GM18517 (cell line): ENCODE results near the gene FOS.

Experiments used
- ATAC-seq: cut with Tn5 transposase; IDR thresholded peaks from one replicate; pipeline ENCODE4 v1.9.1; 2021; ENCODE audit warnings: mild to moderate bottlenecking, moderate library complexity; ENCODE audit not compliant: unreplicated experiment

The FOS gene

DNA sequence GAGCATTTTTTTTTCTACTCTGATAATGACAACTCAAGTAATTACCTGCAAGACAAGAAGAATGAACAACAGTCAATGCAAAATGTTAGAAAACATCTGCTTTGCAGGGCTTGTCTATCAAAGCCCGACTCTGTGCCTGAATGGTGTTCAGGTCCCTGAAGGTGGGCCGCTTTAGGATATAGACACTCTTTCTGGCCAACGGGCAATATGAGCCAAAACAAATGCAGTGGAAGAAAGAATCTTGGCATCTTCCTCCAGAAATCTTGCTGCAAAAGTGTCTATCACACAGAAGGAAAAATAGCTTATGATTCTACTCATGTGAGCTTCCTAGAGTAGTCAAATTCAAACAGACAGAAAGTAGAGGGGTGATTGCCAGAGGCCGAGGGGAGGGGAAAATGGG, 32.7 kb downstream of the FOS start:
- no peak for ATAC-seq

DNA sequence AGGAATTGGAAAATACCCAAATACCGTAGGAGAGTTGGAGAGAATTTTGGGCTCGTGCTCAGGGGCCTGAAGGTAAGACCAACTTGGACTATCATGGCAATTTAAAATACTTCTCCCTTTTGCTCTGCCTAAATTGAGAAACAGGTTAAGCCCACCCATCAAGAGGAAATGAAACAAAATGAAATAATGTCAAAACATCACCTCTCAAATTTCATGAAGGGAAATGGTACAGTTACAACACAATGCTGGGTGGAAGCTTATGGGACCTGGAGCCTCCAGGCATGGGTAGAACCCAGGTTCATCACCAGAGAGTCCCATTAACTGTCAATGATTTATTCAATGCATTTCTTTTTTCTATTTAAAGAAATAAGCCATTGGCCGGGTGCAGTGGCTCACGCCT, 33.7 kb downstream of the FOS start:
- no peak for ATAC-seq

DNA sequence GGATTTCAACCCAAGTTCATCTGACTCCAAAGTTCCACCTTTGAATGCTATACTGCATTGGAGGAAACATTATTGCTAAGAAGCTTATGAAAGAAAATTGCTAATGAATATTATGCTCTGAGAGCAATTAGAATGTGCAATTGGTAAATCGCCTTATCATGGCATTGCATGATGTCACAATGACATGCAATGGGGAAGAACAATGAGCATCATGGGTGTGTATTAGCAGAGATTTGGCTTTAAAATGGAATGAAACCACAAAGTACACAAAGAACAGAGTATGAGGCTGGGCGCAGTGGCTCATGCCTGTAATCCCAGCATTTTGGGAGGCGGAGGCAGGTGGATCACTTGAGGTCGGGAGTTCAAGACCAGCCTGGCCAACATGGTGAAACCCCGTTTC, 34.7 kb downstream of the FOS start:
- no peak for ATAC-seq

DNA sequence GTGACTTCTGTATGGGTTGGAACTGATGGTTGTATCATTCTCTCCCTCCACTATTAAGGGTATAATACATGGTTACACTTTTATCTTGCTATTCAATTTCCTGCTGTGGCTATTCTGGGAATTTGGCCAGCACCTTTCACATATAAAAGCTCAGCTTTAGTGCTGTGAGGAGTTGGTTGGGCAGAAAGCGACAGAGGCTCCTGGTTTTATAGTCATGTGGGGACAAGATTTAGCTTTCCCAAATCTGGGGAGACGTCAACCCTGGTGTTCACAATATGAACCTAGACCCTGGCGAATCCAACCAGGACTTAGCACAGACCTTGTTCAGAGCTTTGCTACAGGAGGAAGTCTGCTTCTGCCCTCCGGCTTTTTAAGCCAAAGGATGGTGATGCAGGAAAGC, 36.5 kb downstream of the FOS start:
- no peak for ATAC-seq

DNA sequence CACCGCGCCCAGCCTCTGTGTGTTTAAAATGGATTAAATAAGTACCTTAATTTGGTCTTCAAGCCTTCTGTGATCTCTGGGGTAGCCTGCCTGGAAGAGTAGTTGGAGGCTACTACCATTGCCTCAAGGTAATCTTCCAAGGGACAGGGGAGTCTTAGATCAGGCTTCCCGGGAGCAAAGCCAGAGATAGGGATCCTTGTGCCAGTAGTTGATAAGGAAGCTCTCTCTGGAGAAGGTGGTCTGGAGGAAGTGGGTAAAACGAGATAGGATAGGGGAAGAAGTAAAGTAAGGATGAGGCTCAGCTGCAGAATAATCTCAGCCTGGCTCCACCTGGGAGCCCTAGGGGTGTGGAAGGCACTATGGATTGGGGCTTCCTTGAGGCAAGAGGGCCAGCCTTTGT, 38.5 kb downstream of the FOS start:
- ATAC-seq, result no peak

DNA sequence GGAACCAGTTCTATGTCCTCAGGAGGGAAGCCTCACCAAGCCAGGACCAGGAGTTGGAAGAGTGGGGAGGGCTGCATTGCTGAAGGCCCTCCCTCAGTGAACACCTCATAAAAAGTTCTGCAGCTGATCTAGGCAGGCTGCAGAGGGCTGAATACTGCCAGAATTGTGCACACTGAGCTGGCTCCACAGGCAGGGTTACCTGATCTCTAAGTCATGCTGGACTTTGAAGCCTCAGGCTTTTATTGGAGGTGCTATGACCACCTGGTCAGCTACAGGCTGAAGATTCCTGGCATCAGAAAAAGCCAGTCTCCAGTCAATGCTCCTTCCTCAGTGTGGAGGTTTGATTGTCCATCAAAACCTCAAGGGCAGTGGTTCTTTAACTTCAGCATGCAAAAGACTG, 39.7 kb downstream of the FOS start:
- no peak for ATAC-seq

DNA sequence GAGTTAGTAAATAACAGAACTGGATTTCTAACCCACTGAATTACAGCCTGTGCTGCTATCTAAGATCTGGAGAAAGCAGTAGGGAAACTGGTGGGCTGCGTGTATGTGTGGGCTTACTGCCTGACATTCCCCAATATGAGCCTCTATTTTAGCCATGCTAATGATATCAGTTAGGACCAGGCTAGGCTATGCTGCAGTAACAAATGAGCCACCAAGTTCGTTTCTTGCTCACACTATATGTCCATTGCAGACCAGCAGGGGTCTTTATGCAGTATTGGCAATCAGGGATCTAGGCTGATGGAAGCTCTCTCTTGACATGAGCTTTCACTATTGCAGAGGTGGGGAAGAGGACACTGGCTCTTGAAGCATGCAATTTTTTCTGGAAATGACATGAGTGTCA, 40.4 kb downstream of the FOS start:
- no peak for ATAC-seq

DNA sequence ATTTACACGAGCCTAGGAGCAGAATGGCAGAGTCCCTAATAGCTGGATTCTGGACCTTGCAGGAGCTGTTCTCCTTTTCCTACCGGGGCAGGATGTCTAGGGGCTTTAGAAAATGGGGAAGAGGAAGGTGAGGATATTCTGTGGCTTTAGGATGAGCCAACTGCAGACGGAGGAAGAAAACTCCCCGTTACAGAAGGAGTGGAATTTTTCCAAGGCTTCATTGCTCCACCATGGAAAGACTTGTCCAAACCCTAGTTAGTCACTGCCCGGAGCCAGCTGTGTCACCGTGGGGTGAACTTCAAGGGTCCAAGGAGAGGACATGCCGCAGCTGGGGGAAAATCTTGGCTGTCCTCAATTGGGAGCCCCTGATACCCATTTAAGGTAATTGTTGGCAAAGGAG, 41.6 kb downstream of the FOS start:
- ATAC-seq, result no peak

DNA sequence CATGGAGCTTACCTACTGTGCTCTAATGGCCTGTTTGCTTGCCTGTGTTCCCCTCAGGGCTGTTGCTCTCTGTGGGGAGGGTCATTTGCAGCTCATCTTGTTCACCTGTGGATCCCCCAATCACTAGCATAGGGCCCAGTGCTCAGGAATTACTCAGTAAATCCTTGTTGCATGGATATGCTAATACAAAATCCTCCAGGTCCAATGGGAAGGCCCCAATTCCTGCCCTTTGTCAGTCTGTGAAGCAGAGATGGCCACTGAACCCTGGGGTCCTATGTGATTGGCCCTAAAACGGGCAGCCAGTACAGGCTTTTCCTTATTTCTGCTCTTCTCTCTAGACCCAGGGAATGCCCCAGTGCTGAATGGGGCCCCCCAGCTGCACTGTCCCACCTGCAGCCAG, 44.1 kb downstream of the FOS start:
- ATAC-seq, result no peak

DNA sequence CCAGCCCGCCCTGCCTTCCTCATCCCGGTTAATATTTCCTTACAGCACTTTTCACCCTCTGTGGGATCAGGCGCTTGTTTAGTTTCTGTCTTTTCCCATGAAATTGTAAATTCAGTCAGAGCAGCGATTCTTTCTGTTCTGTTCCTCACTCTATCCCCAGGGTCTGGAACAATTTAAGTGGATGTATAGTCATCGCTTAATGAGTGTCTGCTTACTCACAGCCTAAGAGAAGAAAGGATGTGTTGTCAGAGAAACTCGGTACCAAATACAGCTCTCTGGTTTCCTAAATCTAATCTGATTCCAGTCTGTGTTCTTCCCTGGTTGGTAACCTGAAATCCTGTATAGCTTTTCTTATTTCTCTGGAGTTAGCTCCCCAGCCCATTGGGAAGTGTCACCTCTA, 44.9 kb downstream of the FOS start:
- ATAC-seq, result no peak

DNA sequence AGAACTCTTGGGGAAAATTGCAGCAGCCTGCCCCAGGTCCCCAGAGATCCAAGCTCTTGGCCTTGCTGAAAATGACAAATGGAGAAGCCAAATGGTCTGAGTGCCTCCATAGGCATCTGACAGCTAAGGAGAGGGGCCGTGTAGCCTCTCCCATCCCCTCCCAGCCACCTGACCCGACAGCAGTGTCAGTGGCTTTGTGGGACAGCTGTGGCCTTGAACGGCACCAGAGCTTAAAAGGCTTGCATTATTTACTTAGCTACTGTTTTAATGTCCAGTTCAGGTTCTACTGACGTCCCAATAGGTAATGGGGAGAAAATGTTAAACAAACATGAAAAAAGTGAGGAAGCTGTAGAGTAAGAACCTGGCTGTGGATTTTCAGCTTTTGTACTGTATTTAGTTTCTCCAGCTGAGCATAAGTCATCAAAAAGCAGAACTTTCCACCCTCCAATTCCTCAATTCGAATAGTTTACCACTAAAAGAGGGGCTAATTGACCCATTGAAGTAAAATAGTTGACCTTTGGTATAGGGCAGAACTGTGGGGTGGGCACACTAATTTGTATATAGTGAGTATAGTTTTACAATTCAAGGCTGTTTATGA, 50.0 kb downstream of the FOS start:
- ATAC-seq, result no peak

DNA sequence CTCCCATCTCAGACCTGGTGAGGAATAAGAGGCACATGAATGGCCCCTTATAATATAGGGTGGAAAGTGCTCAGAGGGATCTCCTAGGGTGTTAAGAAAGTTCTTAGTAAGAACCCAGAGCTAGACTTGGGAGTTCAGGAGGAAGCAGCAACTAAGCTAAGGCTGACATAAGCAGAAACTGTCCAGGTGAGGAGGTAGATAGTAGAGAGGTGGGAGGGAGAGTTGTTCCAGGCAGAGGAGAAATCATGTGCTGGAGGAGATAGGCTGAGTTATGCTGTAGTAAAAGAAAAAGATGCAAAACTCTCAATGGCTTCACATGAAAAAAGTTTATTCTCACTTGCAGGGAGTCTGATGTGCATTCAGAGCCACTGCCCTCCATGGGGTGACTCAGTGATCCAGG, 50.7 kb downstream of the FOS start:
- no peak for ATAC-seq

DNA sequence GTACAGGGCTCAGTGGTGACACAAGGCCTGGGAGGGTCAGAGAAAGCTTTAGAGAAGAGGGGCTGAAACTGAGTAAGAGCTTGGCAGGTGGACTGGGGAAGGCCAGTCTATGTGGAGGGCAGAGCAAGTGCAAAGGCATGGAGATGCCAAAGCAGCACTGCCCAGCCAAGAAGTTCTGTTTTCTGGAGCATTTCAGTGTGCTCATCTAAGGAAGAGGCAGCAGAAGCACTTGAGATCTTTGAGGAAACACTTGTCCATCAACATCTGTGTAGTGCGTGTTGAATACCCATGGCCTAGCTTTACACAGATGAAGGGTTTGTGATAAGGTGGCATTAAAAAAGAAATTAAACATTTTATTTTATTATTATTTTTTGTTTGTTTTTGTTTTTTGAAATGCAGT, 52.8 kb downstream of the FOS start:
- no peak for ATAC-seq
